SK-N-SH (cell line): ENCODE results near the gene LHX6.

ENCODE experiments used
- CTCF ChIP-seq: fragments of 200-600 bp; sonication (generic); IDR thresholded peaks from 2 replicates; pipeline ENCODE4 v1.6.1; 2017; ENCODE audit warnings: antibody characterized with exemption, mild to moderate bottlenecking, moderate library complexity
- MXI1 ChIP-seq: IDR thresholded peaks from 2 replicates; pipeline ENCODE4 v1.6.1; 2012; ENCODE audit warnings: mild to moderate bottlenecking, low read depth, low read length, improper control_type of control experiment
- NRF1 ChIP-seq: IDR thresholded peaks from 2 replicates; pipeline ENCODE4 v1.6.1; 2012; ENCODE audit warnings: low read depth, mild to moderate bottlenecking, low read length
- REST ChIP-seq: IDR thresholded peaks from 2 replicates; pipeline ENCODE4 v1.6.1; 2012; ENCODE audit warnings: mild to moderate bottlenecking, low read depth, low read length, moderate library complexity
- TEAD4 ChIP-seq: IDR thresholded peaks from 2 replicates; pipeline ENCODE4 v1.4.0; 2012; ENCODE audit warnings: mild to moderate bottlenecking, borderline replicate concordance; ENCODE audit not compliant: insufficient read depth
- USF2 ChIP-seq: fragments of 150-350 bp; IDR thresholded peaks from 2 replicates; pipeline ENCODE4 v1.6.1; 2017; ENCODE audit warnings: antibody characterized with exemption, low read length, low read depth, borderline replicate concordance

- TF ChIP-seq CTCF (no peak), REST (no peak), USF2 (no peak), MXI1 (no peak), TEAD4 (no peak), NRF1 (no peak)
Measured at GRCh38 chr9:122179690-122180074, 49.1 kb downstream of the LHX6 start.
